GM10266 (cell line): ENCODE data around the gene SENP1.

Experiments used
- DNase-seq: peaks from one replicate; pipeline ENCODE4 v3.0.0; 2012; ENCODE audit errors: extremely low spot score
- CTCF ChIP-seq: IDR thresholded peaks from 2 replicates; pipeline ENCODE4 v1.5.1; 2012; ENCODE audit warnings: mild to moderate bottlenecking, low read depth; ENCODE audit not compliant: control insufficient read depth, insufficient read depth; ENCODE audit errors: missing control alignments

The SENP1 gene

GRCh38 chr12:48022676-48023385 is 83.0 kb downstream of the SENP1 start:
- no peak for DNase-seq
- no peak for TF ChIP-seq CTCF

- no peak for DNase-seq
- no peak for TF ChIP-seq CTCF
Measured at GRCh38 chr12:48022180-48022521, 83.7 kb downstream of the SENP1 start.

GRCh38 chr12:48021485-48022179 is 84.2 kb downstream of the SENP1 start:
- no peak for DNase-seq

GRCh38 chr12:48019639-48020265 is 86.1 kb downstream of the SENP1 start:
- DNase-seq = no peak
- no peak for TF ChIP-seq CTCF

More at GRCh38 chr12:48021485-48022179, 84.2 kb downstream of the SENP1 start:
- no peak for TF ChIP-seq CTCF

GRCh38 chr12:48018618-48018995 is 87.3 kb downstream of the SENP1 start:
- no peak for DNase-seq
- no peak for TF ChIP-seq CTCF

- DNase-seq = no peak
- TF ChIP-seq CTCF = no peak
Measured at GRCh38 chr12:48017921-48018617, 87.8 kb downstream of the SENP1 start.

- no peak for TF ChIP-seq CTCF
- DNase-seq = no peak
Measured at GRCh38 chr12:48017496-48017895, 88.4 kb downstream of the SENP1 start.
